IMR-90 (cell line): ENCODE measurements around the gene VSX2. TPM values are rescaled to one million over a fixed set of nuclear protein-coding genes. Genes with fewer than 3 reads are reported as not detected.

Experiments
- ATAC-seq: fragments of 200-7000 bp; cut with Tn5 transposase; 2 replicates; pipeline ENCODE4 v1.9.1; 2020; ENCODE audit warnings: low read depth, mild to moderate bottlenecking, moderate library complexity
- BruUV-seq: library from RNA; stranded (reverse); fragments of 400-500 nt; replicated peaks from 2 replicates; lab custom pipeline; 2021; lab: Mats Ljungman, UMichigan
- CTCF ChIA-PET: fragments of 300-600 bp; formaldehyde crosslinking; extraction: SDS; loops from one replicate; lab custom pipeline; 2021; ENCODE audit warnings: antibody characterized with exemption; lab: Yijun Ruan, JAX
- POLR2A ChIA-PET: fragments of 300-600 bp; sonication (Branson Sonifier 250); formaldehyde crosslinking; loops from one replicate; lab custom pipeline; 2022; ENCODE audit warnings: antibody characterized with exemption; ENCODE audit not compliant: unreplicated experiment; lab: Charles Lee
- DNase-seq: peaks from one replicate; pipeline ENCODE4 v3.0.0; 2013
- H2AFZ ChIP-seq: replicated peaks from 2 replicates; pipeline ENCODE3; 2013; ENCODE audit warnings: low read length, mild to moderate bottlenecking; ENCODE audit not compliant: poor library complexity
- H2AK5ac ChIP-seq: 2 replicates; pipeline ENCODE4 v1.6.1; 2013; ENCODE audit warnings: low read depth, low read length, inconsistent platforms
- H2AK9ac ChIP-seq: replicated peaks from 2 replicates; pipeline ENCODE3; 2013; ENCODE audit warnings: mild to moderate bottlenecking, low read depth, low read length, moderate library complexity; ENCODE audit not compliant: poor library complexity
- H2BK120ac ChIP-seq: 2 replicates; pipeline ENCODE4 v1.6.1; 2013; ENCODE audit warnings: low read depth, low read length, inconsistent platforms
- H2BK15ac ChIP-seq: 3 replicates; pipeline ENCODE4 v1.6.1; 2013; ENCODE audit warnings: low read depth, low read length, inconsistent platforms
- H2BK20ac ChIP-seq: 2 replicates; pipeline ENCODE4 v1.6.1; 2013; ENCODE audit warnings: low read depth, mild to moderate bottlenecking, inconsistent platforms, low read length, moderate library complexity
- H2BK5ac ChIP-seq: 2 replicates; pipeline ENCODE4 v1.6.1; 2013; ENCODE audit warnings: mild to moderate bottlenecking, low read depth, low read length, inconsistent platforms; ENCODE audit not compliant: poor library complexity, severe bottlenecking
- H3K14ac ChIP-seq: replicated peaks from 2 replicates; pipeline ENCODE4 v1.6.1; 2013; ENCODE audit warnings: low read depth, low read length, inconsistent platforms
- H3K18ac ChIP-seq: 2 replicates; pipeline ENCODE4 v1.6.1; 2013; ENCODE audit warnings: low read depth, low read length, control low read depth
- H3K23ac ChIP-seq: 2 replicates; pipeline ENCODE4 v1.6.1; 2013; ENCODE audit warnings: low read depth, low read length, inconsistent platforms
- H3K27ac ChIP-seq: 2 replicates; pipeline ENCODE4 v1.5.1; 2013; ENCODE audit warnings: mild to moderate bottlenecking, control low read depth, low read length; ENCODE audit not compliant: insufficient read depth
- H3K27me3 ChIP-seq: 2 replicates; pipeline ENCODE4 v1.6.1; 2013; ENCODE audit warnings: low read length; ENCODE audit not compliant: control insufficient read depth, insufficient read depth
- H3K36me3 ChIP-seq: 2 replicates; pipeline ENCODE4 v1.6.1; 2013; ENCODE audit warnings: low read length, mixed read lengths; ENCODE audit not compliant: control insufficient read depth, insufficient read depth
- H3K4ac ChIP-seq: 2 replicates; pipeline ENCODE4 v1.6.1; 2013; ENCODE audit warnings: low read depth, low read length, inconsistent platforms
- H3K4me1 ChIP-seq: 2 replicates; pipeline ENCODE4 v1.6.1; 2013; ENCODE audit warnings: low read length, mixed read lengths; ENCODE audit not compliant: control insufficient read depth, insufficient read depth
- H3K4me2 ChIP-seq: 2 replicates; pipeline ENCODE4 v1.6.1; 2013; ENCODE audit warnings: low read depth, mild to moderate bottlenecking, control low read depth, low read length, moderate library complexity
- H3K4me3 ChIP-seq: 2 replicates; pipeline ENCODE4 v1.5.1; 2013; ENCODE audit warnings: low read depth, mild to moderate bottlenecking, control low read depth, low read length, moderate library complexity; ENCODE audit not compliant: insufficient read depth
- H3K56ac ChIP-seq: 2 replicates; pipeline ENCODE4 v1.6.1; 2013; ENCODE audit warnings: low read length, inconsistent platforms; ENCODE audit not compliant: insufficient read depth; ENCODE audit errors: extremely low read depth
- H3K79me1 ChIP-seq, 2 experiments: 2 replicates each; pipeline ENCODE4 v1.6.1; 2013; ENCODE audit warnings: low read length in 2 of 2, inconsistent platforms in 1 of 2, low read depth in 1 of 2
- H3K9ac ChIP-seq: 2 replicates; pipeline ENCODE4 v1.6.1; 2013; ENCODE audit warnings: low read depth, low read length, control low read depth
- H3K9me1 ChIP-seq: 2 replicates; pipeline ENCODE4 v1.6.1; 2013; ENCODE audit warnings: low read length, inconsistent platforms; ENCODE audit not compliant: insufficient read depth
- H3K9me3 ChIP-seq: 2 replicates; pipeline ENCODE4 v1.6.1; 2013; ENCODE audit warnings: low read length; ENCODE audit not compliant: control insufficient read depth, insufficient read depth
- H4K20me1 ChIP-seq: 2 replicates; pipeline ENCODE4 v1.6.1; 2013; ENCODE audit warnings: low read length, inconsistent platforms; ENCODE audit not compliant: insufficient read depth
- H4K5ac ChIP-seq: 2 replicates; pipeline ENCODE4 v1.6.1; 2013; ENCODE audit warnings: mild to moderate bottlenecking, low read depth, low read length, control low read depth
- H4K8ac ChIP-seq, 2 experiments: 2 replicates each; pipeline ENCODE4 v1.6.1; 2013; ENCODE audit warnings: low read depth in 2 of 2, low read length in 2 of 2, control low read depth in 1 of 2, inconsistent platforms in 1 of 2
- H4K91ac ChIP-seq: 2 replicates; pipeline ENCODE4 v1.6.1; 2013; ENCODE audit warnings: low read depth, low read length, inconsistent platforms; ENCODE audit not compliant: insufficient read depth
- CEBPB ChIP-seq: IDR thresholded peaks from 2 replicates; pipeline ENCODE4 v1.6.1; 2012; ENCODE audit warnings: low read depth, low read length, improper control_type of control experiment
- CHD1 ChIP-seq: IDR thresholded peaks from 2 replicates; pipeline ENCODE4 v1.6.1; 2012; ENCODE audit warnings: low read depth, low read length, improper control_type of control experiment
- CTCF ChIP-seq: conservative IDR thresholded peaks from 2 replicates; pipeline ENCODE4 v1.5.1; 2012; ENCODE audit warnings: mild to moderate bottlenecking, low read depth, low read length, improper control_type of control experiment
- ELK1 ChIP-seq: fragments of 150-350 bp; IDR thresholded peaks from 2 replicates; pipeline ENCODE4 v1.6.1; 2016; ENCODE audit warnings: low read depth, mild to moderate bottlenecking, low read length, moderate library complexity, borderline replicate concordance
- FOS ChIP-seq: fragments of 150-350 bp; IDR thresholded peaks from 2 replicates; pipeline ENCODE4 v1.6.1; 2016; ENCODE audit warnings: low read depth, low read length
- MAFK ChIP-seq: IDR thresholded peaks from 2 replicates; pipeline ENCODE4 v1.6.1; 2012; ENCODE audit warnings: low read depth, low read length, improper control_type of control experiment
- MAZ ChIP-seq: IDR thresholded peaks from 2 replicates; pipeline ENCODE4 v1.6.1; 2012; ENCODE audit warnings: low read depth, mild to moderate bottlenecking, low read length, improper control_type of control experiment, moderate library complexity, borderline replicate concordance
- NFE2L2 ChIP-seq: fragments of 150-350 bp; IDR thresholded peaks from 2 replicates; pipeline ENCODE4 v1.6.1; 2016; ENCODE audit warnings: low read depth, mild to moderate bottlenecking, low read length
- POLR2A ChIP-seq: IDR thresholded peaks from 2 replicates; pipeline ENCODE4 v1.6.1; 2012; ENCODE audit warnings: mild to moderate bottlenecking, low read depth, low read length
- RAD21 ChIP-seq: IDR thresholded peaks from 2 replicates; pipeline ENCODE4 v1.6.1; 2012; ENCODE audit warnings: low read length, improper control_type of control experiment
- RCOR1 ChIP-seq: IDR thresholded peaks from 2 replicates; pipeline ENCODE4 v1.6.1; 2012; ENCODE audit warnings: mild to moderate bottlenecking, low read length, improper control_type of control experiment; ENCODE audit not compliant: insufficient replicate concordance
- RFX5 ChIP-seq: IDR thresholded peaks from 2 replicates; pipeline ENCODE4 v1.8.0; 2012; ENCODE audit warnings: low read depth, mild to moderate bottlenecking, low read length, moderate library complexity
- SMC3 ChIP-seq: fragments of 150-350 bp; IDR thresholded peaks from 2 replicates; pipeline ENCODE4 v1.6.1; 2016; ENCODE audit warnings: low read depth, mild to moderate bottlenecking, antibody characterized with exemption, low read length, moderate library complexity
- USF2 ChIP-seq: fragments of 150-350 bp; IDR thresholded peaks from 2 replicates; pipeline ENCODE4 v1.6.1; 2017; ENCODE audit warnings: mild to moderate bottlenecking, antibody characterized with exemption, low read length, low read depth
- WGBS, 2 experiments: methylation state at CpG; one replicate each; pipeline versions ENCODE4 v1.1.5 to v1.1.7; 2013; ENCODE audit warnings: missing lambda C conversion rate in 2 of 2; ENCODE audit not compliant: insufficient read length in 1 of 2; ENCODE audit errors: extremely low coverage in 2 of 2; 5-methylcytosine and 5-hydroxymethylcytosine counted together
- dilution Hi-C: fragments of 300-500 bp; cut with HindIII; formaldehyde crosslinking; loops from one replicate; pipeline ENCODE4 v1.14.3; 2018; ENCODE audit warnings: low sequenced_read_pairs; ENCODE audit not compliant: unreplicated experiment
- in situ Hi-C: fragments of 300-500 bp; cut with MboI; formaldehyde crosslinking; loops from 3 replicates; pipeline ENCODE4 v1.14.3; 2019; ENCODE audit warnings: low sequenced_read_pairs, inconsistent platforms, mixed read lengths
- intact Hi-C: fragments of 100-400 bp; cut with micrococcal nuclease; formaldehyde crosslinking; loops from 2 replicates; pipeline ENCODE4 v1.10.0; 2022
- polyA plus RNA-seq, 3 experiments: library from polyadenylated mRNA; depleted of rRNA; stranded (reverse); fragments of >200 nt; gene quantifications; 2 replicates each; pipeline ENCODE4 v1.2.3, GENCODE V29; 2012; ENCODE audit warnings: low replicate concordance in 1 of 3
- total RNA-seq: library from RNA; depleted of rRNA; stranded (reverse); fragments of >200 nt; gene quantifications from 2 replicates; pipeline ENCODE4 v1.2.3, GENCODE V29; 2012

VSX2 gene
- total and polyA plus RNA-seq, 2 of the 4 experiments (the other 2 are of a cell fraction) = not detected

GRCh38 chr14:74217672-74218448, 21.4 kb upstream of the VSX2 start:
- no peak overlapping the region for H4K5ac ChIP-seq
- no peak overlapping the region for H3K14ac ChIP-seq
- no peaks in the 10 kb centered on the region for H4K20me1 ChIP-seq
- POLR2A ChIA-PET = no interaction called here
- dilution Hi-C loops = no loop called here
- peak overlapping the region; percentile 40; the same call in 1 of the 2 replicates for H3K4me2 ChIP-seq
- H4K8ac ChIP-seq = no peak overlapping the region
- H3K79me1 ChIP-seq = no peaks in the 10 kb centered on the region
- 2% methylated on average over 22 of the region's 40 CpGs; no CpG with 5 or more reads in 1 of the 2 experiments for WGBS, 2 experiments
- DNase-seq (peak; percentile 46), ATAC-seq (peak; percentile 100)
- H2AK9ac ChIP-seq = peak overlapping the region; percentile 53
- H3K23ac ChIP-seq = no peak overlapping the region
- H3K27me3 ChIP-seq = peaks cover 56% of the 10 kb centered on the region
- TF ChIP-seq MAFK = no peak
- peak; percentile 51; the same call in 1 of the 2 replicates for TF ChIP-seq MAZ
- no peak for TF ChIP-seq RCOR1
- TF ChIP-seq ELK1 = no peak
- no peak for TF ChIP-seq RFX5
- TF ChIP-seq POLR2A = no peak
- TF ChIP-seq RAD21 = peak; percentile 57
- TF ChIP-seq CHD1 = no peak
- peak; percentile 50 for TF ChIP-seq SMC3
- peak; percentile 87 for TF ChIP-seq CTCF
- TF ChIP-seq CEBPB = no peak
- TF ChIP-seq NFE2L2 = no peak
- TF ChIP-seq USF2 = no peak
- no peak for TF ChIP-seq FOS
- H3K9me3 ChIP-seq = no peaks in the 10 kb centered on the region
- no peak overlapping the region for H3K4ac ChIP-seq
- intact Hi-C loops = loop anchor here (1.0 kb wide), 1 partner anchor 33 kb away; no protein-coding TSS in a partner anchor
- H3K9me1 ChIP-seq = no peaks in the 10 kb centered on the region
- no peak overlapping the region for H4K91ac ChIP-seq
- no peak overlapping the region for H2BK20ac ChIP-seq
- no peak overlapping the region for H2BK120ac ChIP-seq
- H3K27ac ChIP-seq = no peak overlapping the region
- CTCF ChIA-PET = no interaction called here
- H3K56ac ChIP-seq = no peak overlapping the region
- no peak overlapping the region for H2BK5ac ChIP-seq
- H2AFZ ChIP-seq = peak overlapping the region; percentile 79
- H3K4me1 ChIP-seq = no peaks in the 10 kb centered on the region
- H3K4me3 ChIP-seq = no peak overlapping the region
- H2AK5ac ChIP-seq = no peak overlapping the region
- no peak overlapping the region for H3K18ac ChIP-seq
- BruUV-seq = no TSS peak
- H3K9ac ChIP-seq = no peak overlapping the region
- in situ Hi-C loops = no loop called here
- H3K36me3 ChIP-seq = no peaks in the 10 kb centered on the region
- no peak overlapping the region for H2BK15ac ChIP-seq
